Measurements from ENCODE around the gene NKX6-2. TPM values are rescaled to one million over a fixed set of nuclear protein-coding genes. Genes with fewer than 3 reads are reported as not detected.
"Not testable (repeated sequence)": the region's sequence is repeated elsewhere in the genome, so short reads cannot be mapped to it uniquely, and the experiment has no call there.

NKX6-2 gene
- total RNA-seq, 2 experiments from 2014 or later: not detected

DNA sequence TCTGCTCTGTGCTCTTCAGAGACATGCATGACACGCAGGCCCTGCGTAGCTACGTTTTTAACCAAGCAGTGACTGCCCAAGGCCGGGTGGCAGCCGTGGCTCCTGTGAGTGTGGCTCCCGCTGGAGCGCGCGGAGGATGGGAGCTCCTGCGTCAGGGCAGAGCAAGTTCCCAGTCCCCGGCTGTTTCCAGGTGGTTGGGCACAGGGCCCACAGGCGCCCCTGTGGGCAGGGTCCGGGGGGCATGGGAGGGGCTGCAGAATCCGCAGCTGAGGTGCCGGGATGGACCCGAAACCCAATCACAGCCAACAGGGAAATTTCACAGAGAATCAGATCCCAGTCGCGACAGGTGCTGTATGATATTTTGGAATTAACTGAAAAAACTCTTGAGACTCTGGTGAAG is 9.8 kb downstream of the NKX6-2 start:
- no peak overlapping the region for H3K4me3 Mint-ChIP-seq
- TF ChIP-seq, protein P1, sequence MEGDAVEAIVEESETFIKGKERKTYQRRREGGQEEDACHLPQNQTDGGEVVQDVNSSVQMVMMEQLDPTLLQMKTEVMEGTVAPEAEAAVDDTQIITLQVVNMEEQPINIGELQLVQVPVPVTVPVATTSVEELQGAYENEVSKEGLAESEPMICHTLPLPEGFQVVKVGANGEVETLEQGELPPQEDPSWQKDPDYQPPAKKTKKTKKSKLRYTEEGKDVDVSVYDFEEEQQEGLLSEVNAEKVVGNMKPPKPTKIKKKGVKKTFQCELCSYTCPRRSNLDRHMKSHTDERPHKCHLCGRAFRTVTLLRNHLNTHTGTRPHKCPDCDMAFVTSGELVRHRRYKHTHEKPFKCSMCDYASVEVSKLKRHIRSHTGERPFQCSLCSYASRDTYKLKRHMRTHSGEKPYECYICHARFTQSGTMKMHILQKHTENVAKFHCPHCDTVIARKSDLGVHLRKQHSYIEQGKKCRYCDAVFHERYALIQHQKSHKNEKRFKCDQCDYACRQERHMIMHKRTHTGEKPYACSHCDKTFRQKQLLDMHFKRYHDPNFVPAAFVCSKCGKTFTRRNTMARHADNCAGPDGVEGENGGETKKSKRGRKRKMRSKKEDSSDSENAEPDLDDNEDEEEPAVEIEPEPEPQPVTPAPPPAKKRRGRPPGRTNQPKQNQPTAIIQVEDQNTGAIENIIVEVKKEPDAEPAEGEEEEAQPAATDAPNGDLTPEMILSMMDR (IDR thresholded peaks at IDR 0.05): no peak
- ATAC-seq (ENCODE audit: poor library complexity) (no peak), DNase-seq (no peak)
- no peak overlapping the region for H3K27ac ChIP-seq (ENCODE audit: low read depth in 1 of 2, low read length in 2 of 2)
- no peaks in the 10 kb centered on the region for H3K27me3 ChIP-seq (ENCODE audit: control insufficient read depth in 1 of 2, insufficient read depth in 2 of 2, low read length in 2 of 2)
- H3K36me3 Mint-ChIP-seq (ENCODE audit: low read depth): peaks cover 28% of the 10 kb centered on the region
- peaks cover 0 to 34% of the 10 kb centered on the region in 2 experiments for H3K9me3 ChIP-seq (ENCODE audit: control insufficient read depth in 1 of 2, insufficient read depth in 1 of 2, low read length in 2 of 2)
- ChIA-PET CTCF (no interaction called here), POLR2A (no interaction called here)
- H3K4me1 Mint-ChIP-seq (ENCODE audit: low read depth): no peaks in the 10 kb centered on the region
- no peak overlapping the region for H3K27ac Mint-ChIP-seq
- no peaks in the 10 kb centered on the region for H3K9me3 Mint-ChIP-seq
- H3K4me1 ChIP-seq (ENCODE audit: insufficient read depth, low read length): no peaks in the 10 kb centered on the region
- peaks cover 29% of the 10 kb centered on the region for H3K36me3 ChIP-seq (ENCODE audit: insufficient read depth, low read length)
- intact Hi-C loops (cut with DNase I, micrococcal nuclease): no loop called here
- H3K4me3 ChIP-seq (ENCODE audit: low read length): no peak overlapping the region
- H3K27me3 Mint-ChIP-seq: no peaks in the 10 kb centered on the region

DNA sequence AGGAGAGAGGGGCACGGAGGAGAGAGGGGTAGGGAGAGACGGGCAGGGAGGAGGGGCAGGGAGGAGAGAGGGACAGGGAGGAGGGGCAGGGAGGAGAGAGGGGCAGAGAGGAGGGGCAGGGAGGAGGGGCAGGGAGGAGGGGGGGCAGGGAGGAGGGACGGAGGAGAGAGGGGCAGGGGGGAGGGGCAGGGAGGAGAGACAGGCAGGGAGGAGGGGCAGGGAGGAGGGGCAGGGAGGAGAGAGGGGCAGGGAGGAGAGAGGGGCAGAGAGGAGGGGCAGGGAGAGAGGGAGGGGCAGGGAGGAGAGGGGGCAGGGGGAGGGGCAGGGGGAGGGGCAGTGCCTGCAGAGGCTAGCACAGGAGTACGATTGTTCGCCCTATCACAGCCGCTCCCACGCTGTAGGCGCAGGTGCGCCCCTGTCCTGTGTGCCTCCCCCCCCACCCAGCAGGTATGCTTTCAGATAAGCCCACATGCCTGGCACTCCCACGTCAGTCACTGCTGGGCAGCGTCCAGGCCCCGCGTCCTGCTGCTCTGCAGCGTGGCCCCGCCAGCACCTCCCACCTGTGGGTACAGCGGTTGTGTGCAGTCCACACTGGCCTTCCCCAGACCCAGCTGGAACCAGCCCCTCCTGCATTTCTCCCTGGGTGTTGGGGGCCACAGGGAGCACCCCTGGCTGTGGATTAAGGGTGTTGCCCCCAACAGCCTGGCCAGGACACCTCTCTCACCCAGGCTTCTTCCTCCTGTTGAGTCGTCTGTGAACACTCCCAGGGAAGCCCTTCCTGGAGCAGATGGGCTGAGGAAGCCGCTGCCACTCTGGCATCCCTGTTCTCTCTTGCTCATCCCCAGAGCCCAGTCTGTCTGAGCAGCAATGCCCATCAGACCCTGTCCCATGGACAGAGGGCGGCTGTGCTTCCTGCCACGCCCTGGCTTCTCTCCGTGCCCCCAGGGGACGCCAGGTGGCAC is 10.8 kb downstream of the NKX6-2 start:
- H3K27me3 ChIP-seq (ENCODE audit: control insufficient read depth in 1 of 2, insufficient read depth in 2 of 2, low read length in 2 of 2): no peaks in the 10 kb centered on the region
- H3K9me3 ChIP-seq (ENCODE audit: control insufficient read depth in 1 of 2, insufficient read depth in 1 of 2, low read length in 2 of 2): peaks cover 0 to 38% of the 10 kb centered on the region in 2 experiments
- no peaks in the 10 kb centered on the region for H3K4me1 ChIP-seq (ENCODE audit: insufficient read depth, low read length)
- no peaks in the 10 kb centered on the region for H3K9me3 Mint-ChIP-seq
- ATAC-seq (ENCODE audit: poor library complexity) (no peak), DNase-seq (peak in 1 of 14 experiments; percentile 34)
- H3K4me1 Mint-ChIP-seq (ENCODE audit: low read depth): no peaks in the 10 kb centered on the region
- TF ChIP-seq, protein P1 (IDR thresholded peaks at IDR 0.05): no peak
- no peak overlapping the region for H3K27ac ChIP-seq (ENCODE audit: low read depth in 1 of 2, low read length in 2 of 2)
- no peaks in the 10 kb centered on the region for H3K27me3 Mint-ChIP-seq
- intact Hi-C loops (cut with DNase I, micrococcal nuclease): no loop called here
- ChIA-PET POLR2A (no interaction called here), CTCF (no interaction called here)
- peaks cover 20% of the 10 kb centered on the region for H3K36me3 Mint-ChIP-seq (ENCODE audit: low read depth)
- H3K4me3 ChIP-seq (ENCODE audit: low read length): no peak overlapping the region
- H3K27ac Mint-ChIP-seq: no peak overlapping the region
- H3K36me3 ChIP-seq (ENCODE audit: insufficient read depth, low read length): peaks cover 32% of the 10 kb centered on the region
- H3K4me3 Mint-ChIP-seq: no peak overlapping the region

DNA sequence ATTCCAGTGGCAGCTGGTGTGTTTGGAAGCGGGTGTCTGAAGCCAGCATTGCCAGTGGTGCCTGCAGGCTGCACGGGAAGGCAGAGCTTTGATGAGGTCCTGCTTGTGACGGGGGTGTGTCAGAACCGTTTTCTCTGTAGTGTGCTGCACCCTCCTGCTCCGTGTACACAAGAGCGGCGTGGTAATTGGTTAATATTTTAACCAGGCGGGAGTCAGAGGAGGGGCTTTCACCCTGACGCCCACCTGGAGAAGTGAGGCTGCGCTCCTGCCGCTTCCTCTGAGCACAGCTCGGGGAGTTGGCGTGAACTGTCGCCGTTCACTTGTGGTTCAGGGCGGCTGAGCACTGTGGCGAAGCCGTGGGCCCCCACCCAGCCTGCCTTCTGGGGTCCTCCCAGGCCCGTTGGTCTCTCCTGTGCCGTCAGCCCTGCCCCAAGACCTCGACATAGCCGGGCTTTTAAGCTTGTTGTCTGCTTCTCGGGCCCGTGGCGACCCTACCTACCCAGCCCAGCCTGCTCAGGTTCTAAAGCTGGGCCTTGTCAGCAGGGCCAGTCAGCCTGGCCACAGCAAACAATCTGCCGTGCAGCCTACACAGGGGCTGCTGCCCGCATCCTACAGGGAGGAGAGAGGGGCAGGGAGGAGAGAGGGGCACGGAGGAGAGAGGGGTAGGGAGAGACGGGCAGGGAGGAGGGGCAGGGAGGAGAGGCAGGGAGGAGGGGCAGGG is 11.6 kb downstream of the NKX6-2 start:
- no peak overlapping the region for H3K27ac ChIP-seq (ENCODE audit: low read depth in 1 of 2, low read length in 2 of 2)
- Mint-ChIP-seq H3K27me3 (no peaks in the 10 kb centered on the region), H3K4me1 (ENCODE audit: low read depth) (no peaks in the 10 kb centered on the region), H3K36me3 (ENCODE audit: low read depth) (peaks cover 15% of the 10 kb centered on the region), H3K4me3 (no peak overlapping the region), H3K9me3 (no peaks in the 10 kb centered on the region), H3K27ac (no peak overlapping the region)
- DNase-seq: no peak
- CTCF ChIA-PET: no interaction called here
- H3K27me3 ChIP-seq (ENCODE audit: control insufficient read depth in 1 of 2, insufficient read depth in 2 of 2, low read length in 2 of 2): no peaks in the 10 kb centered on the region
- ATAC-seq (ENCODE audit: poor library complexity): no peak
- TF ChIP-seq, protein P1 (IDR thresholded peaks at IDR 0.05): no peak
- H3K36me3 ChIP-seq (ENCODE audit: insufficient read depth, low read length): peaks cover 33% of the 10 kb centered on the region
- no peak overlapping the region for H3K4me3 ChIP-seq (ENCODE audit: low read length)
- peaks cover 0 to 40% of the 10 kb centered on the region in 2 experiments for H3K9me3 ChIP-seq (ENCODE audit: control insufficient read depth in 1 of 2, insufficient read depth in 1 of 2, low read length in 2 of 2)
- intact Hi-C loops (cut with DNase I, micrococcal nuclease): no loop called here
- H3K4me1 ChIP-seq (ENCODE audit: insufficient read depth, low read length): no peaks in the 10 kb centered on the region
- POLR2A ChIA-PET: no interaction called here

DNA sequence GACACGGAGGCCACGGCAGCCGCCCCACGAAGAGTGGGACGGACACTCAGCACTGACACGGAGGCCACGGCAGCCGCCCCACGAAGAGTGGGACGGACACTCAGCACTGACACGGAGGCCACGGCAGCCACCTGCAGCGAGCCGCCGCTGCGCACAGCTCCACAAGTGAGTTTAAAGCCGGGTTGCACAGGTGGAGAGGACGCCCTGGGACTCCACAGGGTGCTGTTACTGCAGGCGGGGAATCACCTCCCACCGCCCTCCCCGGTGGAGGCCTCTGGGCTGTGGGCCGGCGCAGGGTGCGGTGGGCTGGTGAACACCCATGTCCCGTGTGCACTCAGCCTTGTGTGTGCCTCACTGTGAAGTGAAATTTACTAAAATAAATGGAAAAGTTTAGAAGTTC is 13.1 kb downstream of the NKX6-2 start:
- DNase-seq; intact Hi-C loops (cut with DNase I, micrococcal nuclease); H3K4me3 ChIP-seq (ENCODE audit: low read length); POLR2A ChIA-PET; H3K27me3 ChIP-seq (ENCODE audit: control insufficient read depth in 1 of 2, insufficient read depth in 2 of 2, low read length in 2 of 2); ATAC-seq (ENCODE audit: poor library complexity); H3K27ac Mint-ChIP-seq; H3K27me3 Mint-ChIP-seq; H3K27ac ChIP-seq (ENCODE audit: low read depth in 1 of 2, low read length in 2 of 2); H3K4me1 Mint-ChIP-seq (ENCODE audit: low read depth); H3K4me1 ChIP-seq (ENCODE audit: insufficient read depth, low read length); H3K4me3 Mint-ChIP-seq; H3K9me3 Mint-ChIP-seq; CTCF ChIA-PET: not testable (repeated sequence)
- peaks cover 16% of the 10 kb centered on the region for H3K36me3 Mint-ChIP-seq (ENCODE audit: low read depth)
- Histone ChIP-seq H3K36me3 (ENCODE audit: insufficient read depth, low read length) (peaks cover 30% of the 10 kb centered on the region), H3K9me3 (ENCODE audit: control insufficient read depth in 1 of 2, insufficient read depth in 1 of 2, low read length in 2 of 2) (peaks cover 0 to 47% of the 10 kb centered on the region in 2 experiments)
